GM18868 (cell line): ENCODE measurements around the gene SCML2.
A peak's percentile ranks its signal among the peaks of the same experiment; 100 is the strongest.
"Not testable (repeated sequence)": the region's sequence is repeated elsewhere in the genome, so short reads cannot be mapped to it uniquely, and the experiment has no call there.

Source experiments
- ATAC-seq: cut with Tn5 transposase; IDR thresholded peaks from one replicate; pipeline ENCODE4 v1.9.1; 2021; ENCODE audit warnings: mild to moderate bottlenecking, moderate library complexity; ENCODE audit not compliant: unreplicated experiment

SCML2 gene

DNA sequence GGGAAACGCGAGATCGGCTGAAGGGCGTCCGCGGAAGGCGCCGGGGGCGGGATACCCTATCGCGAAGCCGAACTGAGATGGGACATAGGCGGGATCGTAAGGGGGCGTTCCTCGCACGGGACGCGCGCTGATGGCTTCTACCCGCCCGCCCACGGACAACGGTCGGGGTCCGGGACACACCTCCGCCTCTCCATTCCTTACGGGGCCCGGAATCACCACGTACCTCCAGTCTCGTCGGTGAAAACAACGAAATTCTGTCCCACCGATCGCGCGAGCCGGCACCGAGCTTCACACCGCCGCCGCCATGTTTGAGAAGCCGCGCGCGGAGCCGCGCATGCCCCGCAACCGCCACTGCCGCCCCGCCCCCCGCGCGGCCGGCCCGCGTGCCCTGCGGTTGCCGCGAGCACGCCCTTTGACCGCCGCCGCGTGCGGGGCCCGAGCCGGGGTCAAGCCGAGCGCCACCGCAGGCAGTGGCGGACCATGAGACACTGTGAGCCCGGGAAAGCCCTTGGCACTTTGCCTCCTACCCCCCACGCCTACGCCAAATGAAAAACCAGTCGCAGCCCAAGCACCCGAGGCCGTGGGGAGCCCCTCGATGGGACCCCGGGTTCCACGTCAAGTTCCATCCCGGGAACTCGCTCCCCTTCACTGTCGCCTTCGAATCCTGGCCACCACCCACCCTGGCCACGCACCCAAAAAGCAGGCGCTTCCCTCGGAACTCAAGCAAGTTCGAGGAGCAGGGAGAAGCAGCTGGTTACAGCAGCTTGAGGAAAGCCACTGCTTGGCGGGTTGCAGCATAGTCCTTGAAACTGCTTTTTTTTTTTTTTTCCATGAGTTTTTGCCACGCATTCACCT is at the start of gene SCML2:
Gene SCML2, minus strand, starts transcription at position 320 of the 855 bp plus-strand sequence. CDS start 20,617 bp downstream, outside the sequence.
- ATAC-seq = peak; percentile 48

DNA sequence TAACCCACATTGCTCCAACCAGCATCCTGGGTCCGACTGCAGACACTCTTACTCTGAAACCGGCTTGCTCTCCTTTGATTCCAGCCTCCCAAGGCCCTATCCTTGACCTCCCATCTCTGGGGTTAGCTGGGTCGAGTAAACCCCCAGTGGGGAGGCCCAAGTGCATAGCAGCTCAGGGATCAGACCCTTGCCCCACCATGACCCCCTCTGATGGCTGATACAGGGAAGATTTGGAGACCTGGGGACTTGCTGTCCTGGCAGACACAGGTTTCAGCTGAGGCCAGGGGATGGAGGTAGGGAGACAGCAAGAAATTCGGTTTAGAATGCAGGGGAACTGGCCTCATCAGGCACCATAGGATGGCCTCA is 47.3 kb upstream of the SCML2 start:
- no peak for ATAC-seq

DNA sequence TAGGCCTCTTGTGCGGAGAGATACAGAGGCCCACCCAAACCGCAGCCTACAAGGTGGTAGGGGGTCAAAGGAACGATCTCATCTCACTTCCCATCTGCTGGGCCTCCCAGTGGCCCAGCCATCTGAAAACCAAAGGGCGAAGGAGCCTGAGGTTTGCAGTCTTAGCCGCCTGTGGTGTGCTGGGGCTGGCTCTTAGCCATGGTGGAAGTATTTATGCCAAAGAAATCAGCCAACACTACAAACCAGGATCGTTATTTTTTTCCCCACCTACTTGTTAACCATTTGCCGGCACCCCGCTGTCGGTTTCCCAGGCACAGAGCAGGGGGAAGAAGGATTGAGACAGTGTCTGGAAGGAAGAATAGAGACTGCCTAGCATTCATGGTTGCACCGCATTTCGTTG is 40.0 kb upstream of the SCML2 start:
- ATAC-seq = no peak

DNA sequence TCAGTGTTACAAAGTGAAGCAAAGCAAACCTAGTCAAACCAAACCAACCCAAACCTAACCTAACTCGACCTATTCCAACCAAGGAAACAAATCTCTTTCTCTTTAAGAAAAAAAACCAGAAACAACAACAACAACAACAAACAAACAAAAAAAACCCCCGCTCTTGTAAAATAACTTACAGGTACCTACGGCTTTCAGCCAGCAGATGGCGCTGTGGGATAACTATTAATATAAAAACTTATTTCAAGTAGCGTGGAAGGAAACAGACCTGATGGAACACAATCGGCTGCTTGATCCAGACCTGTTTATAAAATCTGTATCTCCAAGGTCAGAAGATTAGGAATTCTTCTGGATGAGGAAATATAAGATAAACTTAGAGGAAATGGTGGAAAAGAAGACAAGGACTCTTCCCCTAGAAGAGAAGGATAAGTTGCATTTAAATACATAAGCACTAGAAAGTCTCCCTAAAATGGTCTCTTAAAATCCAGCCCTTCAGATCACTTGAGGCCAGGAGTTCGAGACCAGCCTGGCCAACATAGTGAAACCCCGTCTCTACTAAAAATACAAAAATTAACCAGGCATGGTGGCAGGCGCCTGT is 36.6 kb upstream of the SCML2 start:
- ATAC-seq = no peak

DNA sequence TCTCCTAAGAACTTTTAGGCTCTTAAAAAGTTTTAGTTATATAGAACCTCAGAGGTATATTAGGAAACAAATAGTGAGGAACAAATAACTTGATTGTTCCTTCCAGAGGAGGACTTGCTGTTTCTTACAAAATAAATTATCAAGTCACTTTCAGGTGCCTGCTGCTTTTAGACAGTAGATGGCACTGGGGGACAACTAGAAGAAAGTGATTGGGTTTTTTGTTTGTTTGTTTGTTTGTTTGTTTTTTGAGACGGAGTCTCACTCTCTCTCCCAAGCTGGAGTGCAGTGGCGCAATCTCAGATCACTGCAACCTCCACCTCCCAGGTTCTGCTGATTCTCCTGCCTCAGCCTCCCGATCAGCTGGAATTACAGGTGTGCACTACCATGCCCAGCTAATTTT is 35.5 kb upstream of the SCML2 start:
- ATAC-seq = no peak

DNA sequence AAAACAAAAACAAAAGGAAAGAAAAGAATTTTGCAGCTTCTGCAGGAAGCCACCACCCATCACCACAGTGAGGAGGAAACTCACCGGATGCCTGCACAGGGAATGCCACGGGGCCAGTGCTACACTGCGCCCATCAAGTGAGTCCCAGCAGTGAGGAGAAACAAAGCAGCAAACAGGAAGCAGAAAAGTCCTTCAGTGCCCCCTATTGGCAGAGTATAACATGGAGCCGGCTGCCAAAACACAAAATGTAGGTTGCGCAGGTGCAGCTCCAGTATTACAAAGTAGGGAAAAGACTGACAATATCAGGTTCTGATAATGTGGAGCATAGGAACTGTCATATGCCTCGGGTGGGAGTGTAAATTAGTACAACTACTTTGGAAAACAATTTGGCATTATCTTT is 23.3 kb upstream of the SCML2 start:
- ATAC-seq = no peak

DNA sequence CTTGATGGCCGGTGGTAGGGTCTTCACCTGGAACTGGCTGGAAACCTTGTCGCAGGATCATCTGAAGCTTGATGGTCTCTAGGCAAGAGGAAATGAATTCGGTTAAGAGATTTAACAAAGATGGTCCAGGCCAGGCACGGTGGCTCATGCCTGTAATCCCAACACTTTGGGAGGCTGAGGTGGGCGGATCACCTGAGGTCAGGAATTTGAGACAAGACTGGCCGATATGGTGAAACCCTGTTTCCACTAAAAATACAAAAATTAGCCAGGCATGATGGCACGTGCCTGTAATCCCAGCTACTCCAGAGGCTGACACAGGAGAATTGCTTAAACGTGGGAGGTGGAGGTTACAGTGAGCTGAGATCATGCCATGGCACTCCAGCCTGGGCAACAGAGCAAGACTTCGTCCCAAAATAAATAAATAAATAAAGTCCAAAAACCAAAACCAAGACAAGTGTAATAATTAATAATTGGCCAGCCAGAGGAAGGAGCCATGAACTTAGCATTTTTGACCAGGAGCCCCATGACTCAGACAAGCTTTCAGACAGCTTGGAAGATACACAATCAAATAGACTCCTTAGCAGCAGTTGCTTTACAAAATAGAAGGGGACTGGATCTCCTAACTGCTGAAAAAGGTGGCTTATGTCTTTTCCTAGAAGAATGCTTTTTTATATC is 20.8 kb upstream of the SCML2 start:
- ATAC-seq = not testable (repeated sequence)

DNA sequence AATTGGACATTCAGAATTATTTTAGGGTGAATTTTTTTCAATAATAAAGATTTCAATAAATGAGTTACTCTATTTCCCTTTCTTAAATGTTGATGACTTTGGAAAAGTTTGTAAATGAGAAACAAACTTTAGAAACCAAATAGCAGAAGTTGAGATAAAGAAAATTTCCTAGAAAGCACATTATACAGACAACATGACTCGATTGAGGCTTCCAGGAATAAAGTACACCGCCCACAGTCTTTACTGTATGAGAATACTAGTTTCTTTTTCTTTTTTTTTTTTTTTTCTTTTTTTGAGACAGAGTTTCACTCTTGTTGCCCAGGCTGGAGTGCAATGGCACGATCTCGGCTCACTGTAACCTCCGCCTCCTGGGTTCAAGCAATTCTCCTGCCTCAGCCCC is 14.6 kb upstream of the SCML2 start:
- not testable (repeated sequence) for ATAC-seq

DNA sequence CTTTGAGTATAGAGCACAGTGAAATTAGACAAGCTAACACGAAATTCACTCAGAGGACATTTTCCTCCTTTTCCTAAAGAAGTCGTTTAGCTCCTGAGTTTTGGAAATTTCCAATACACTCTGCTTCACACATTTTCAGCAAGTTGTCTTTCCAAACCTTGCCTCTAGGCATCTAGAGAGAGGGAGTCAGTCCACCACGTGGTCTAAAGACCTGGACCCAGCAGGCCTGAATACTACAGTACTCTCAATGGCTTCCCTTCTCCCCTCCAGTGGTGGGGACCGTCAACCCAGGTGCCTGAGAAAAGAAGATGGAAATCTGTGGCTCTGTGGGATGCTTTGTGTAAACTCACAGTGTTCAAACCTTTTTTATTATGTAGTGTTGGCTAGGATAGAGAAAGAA is 13.9 kb upstream of the SCML2 start:
- ATAC-seq = no peak

DNA sequence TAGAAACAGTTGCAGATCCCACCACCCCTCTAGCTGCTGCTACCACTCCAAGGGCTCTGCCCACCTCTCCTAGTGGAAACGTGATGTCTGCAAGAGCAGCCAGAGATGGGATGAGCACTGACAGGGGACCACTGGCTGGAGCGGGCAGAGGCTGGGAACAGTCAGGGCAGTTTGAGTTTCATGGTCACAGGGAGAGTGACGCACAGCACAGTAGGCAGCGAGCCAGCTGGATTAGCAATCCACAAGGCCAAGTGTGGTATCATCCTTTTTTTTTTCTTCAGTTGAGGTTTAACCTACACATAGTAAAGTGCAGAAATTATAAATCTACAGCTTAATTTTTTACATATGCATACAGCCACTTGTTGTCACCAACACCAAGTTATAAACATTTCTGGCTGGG is 6.4 kb upstream of the SCML2 start:
- no peak for ATAC-seq

DNA sequence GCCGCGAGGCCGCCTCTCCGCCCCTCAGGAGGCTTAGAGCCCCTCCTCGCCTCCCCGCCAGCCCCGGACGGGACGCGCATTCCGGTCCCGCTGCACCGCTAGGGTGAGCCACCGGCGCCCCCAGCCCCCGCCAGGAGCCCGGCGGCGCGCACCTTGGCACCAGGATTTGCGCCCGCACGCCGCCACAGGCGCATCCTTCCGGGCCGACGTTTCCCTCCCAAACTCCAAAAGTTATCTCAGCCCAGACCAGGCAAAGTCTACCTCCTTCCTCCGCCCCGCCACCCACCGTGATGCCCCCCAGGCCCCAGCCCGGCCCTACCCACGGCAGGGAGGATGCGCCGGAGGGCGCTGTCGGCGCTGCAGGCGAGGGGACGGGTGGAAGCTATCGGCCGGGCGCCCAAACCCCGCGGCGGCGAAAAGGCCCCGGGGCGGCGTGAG is 538 bp downstream of the SCML2 start:
- ATAC-seq = peak; percentile 46

DNA sequence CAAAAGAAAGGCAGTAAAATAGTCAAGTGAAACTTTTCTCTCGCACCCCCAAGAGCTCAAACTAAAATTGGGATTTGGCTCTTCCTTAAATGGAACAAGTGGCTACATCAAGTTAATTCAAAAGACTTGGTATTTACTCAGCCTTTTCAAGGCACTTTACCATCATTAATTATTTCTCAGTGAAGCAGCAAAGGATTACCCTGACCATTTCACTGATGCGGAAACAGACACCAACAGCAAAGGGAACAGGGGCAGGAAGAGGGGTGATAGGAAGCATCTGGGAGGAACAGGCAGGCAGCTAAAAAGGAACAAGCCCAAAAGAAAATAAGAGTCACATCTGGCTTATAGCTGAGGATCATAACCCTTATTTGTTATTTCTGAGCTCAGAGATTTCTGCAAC is 2.7 kb downstream of the SCML2 start:
- no peak for ATAC-seq

DNA sequence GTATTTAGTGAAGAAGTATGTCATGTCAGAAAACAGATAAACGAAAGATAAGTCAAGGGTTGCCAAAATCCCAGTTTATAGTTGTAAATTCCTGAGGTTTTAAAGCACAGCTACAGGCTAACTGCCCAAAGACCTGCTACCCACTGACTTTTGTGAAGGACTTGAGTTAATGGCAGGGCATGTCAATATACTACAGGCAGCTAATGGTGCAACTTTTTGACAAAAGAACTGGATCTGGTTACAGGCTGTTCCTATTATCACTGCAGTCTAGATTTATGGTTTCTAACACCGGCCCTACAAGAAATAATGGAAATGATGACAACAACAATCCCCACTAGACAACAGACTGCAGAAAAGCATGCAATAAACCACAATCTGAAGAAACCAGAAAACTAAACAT is 6.4 kb downstream of the SCML2 start:
- ATAC-seq = no peak

DNA sequence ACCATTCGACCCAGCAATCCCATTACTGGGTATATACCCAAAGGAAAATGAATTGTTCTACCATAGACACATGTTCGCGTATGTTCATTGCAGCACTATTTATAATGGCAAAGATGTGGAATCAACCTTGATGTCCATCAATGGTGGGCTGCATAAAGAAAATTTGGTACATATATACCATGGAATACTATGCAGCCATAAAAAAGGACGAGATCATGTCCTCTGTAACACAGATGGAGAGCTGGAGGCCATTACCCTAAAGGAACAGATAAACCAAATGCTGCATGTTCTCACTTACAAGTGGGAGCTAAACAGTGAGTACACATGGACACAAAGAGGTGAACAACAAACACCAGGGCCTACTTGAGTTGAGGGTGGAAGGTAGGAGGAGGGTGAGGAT is 45.1 kb downstream of the SCML2 start:
- ATAC-seq = no peak

DNA sequence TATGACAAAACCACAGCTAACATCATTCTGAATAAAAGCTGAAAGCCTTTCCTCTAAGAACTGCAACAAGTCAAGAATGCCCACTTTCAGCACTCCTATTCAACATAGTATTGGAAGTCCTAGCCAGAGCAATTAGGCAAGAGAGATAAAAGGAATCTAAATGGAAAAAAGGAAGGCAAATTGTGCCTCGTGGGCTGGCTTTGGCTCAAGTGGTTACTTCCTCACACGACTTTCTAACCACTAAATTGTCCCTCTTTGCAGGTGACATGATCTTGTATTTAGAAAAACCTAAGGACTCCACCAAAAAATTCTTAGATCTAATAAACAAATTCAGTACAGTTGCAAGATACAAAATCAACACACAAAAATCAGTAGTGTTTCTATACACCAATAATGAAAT is 57.2 kb downstream of the SCML2 start:
- no peak for ATAC-seq

DNA sequence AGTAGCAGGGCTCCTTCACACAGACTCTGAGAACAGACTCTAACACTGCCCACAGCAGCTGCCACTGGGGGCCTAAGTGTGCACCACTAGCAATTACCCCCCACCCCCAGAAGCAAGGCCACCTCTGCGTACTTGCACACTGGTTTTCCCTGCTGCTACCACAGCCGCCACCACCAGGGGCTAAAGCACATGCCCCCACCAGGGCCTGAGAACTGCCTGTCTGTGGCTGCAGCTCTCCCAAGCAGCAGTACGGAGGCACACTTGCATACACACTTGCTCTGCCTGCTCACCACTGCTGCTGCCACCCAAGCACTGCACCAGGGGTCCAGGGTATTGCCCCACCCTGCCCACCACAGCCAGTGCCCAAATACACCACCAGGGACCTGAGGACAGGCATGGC is 59.6 kb downstream of the SCML2 start:
- ATAC-seq = no peak

DNA sequence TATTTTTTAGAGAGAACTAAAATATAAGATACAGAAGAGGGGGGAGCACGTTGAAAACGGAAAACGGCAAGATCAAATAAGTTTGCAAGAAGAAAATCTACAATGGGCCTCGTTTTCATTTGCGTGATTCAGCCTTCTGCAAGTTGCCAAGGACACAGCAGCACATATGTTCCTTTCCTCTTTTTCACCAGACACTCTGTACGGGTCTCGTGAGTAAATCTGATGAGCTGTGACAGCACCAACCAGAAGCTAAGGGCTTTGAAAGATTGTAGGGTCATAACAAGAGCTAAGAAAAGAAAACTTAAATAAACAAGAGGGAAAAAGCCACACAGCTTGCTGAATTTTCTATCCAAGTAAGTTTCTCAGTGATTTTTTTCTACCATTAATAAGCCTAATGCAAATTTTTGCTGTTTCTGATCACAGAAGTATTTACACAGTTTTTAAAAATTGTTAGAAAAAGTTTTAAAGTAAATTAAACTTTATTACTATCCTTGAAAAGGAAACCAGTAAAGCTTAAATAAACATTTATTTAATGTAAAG is 63.4 kb downstream of the SCML2 start:
- ATAC-seq = no peak

DNA sequence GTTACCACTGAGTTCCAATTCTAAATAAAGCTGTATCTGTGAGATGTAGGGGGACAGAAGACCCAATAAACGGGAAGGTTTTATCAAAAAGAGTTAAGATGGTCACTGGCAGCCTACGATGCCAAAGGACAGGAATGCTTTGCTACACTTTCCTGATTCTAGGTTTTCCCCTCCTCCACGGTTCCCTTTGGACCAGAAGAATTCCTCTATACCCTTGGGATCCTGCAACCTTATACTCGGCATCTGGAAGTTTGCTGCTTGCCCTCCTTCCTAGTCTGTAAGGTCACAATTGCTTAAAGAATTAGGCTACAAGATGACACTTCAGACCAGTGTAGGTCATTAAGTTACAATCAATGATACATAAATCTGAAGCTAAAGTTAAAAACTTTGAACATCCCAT is 64.3 kb downstream of the SCML2 start:
- no peak for ATAC-seq

DNA sequence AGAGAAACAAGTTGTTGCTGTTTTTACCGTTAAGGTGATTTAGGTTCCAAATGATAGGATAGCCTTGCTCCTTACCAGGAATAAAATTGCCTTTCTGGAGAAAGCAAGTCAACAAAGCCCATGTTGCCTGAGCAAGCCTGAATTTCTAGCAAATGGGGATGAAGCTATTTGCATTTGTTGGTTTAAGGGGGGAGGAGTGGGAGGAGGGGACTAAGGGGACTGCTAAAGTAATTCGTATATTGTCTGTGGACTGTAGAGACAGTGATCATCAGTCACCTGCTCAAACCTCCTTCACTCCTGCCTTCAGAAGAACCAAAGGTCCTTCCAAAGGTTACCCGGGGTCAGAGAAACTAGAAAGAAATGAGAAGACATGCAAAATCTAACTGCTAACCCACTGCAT is 65.8 kb downstream of the SCML2 start:
- no peak for ATAC-seq

DNA sequence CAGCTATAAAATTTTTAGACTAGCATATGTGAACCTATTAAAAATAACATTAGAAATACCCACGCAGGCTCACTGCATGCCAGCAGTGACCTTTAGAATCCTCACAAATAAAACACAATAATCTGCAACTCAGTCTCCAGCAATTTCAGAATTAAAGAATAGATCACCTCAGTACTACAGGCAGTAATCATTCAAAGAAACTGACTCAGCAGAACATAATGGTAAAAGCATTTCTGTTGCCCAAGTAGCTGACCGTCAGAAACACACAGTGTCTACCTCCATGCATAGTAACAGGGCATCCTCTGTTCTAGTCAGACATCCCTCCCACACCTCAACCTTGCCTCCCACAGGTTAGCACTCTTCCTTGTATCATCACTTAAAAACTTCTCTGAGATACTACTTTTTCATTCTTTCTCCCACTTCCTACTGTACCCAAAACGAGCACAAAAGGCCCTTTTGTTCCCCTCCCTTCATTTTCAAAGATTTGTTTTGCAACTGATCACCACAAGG is 68.1 kb downstream of the SCML2 start:
- ATAC-seq = no peak

DNA sequence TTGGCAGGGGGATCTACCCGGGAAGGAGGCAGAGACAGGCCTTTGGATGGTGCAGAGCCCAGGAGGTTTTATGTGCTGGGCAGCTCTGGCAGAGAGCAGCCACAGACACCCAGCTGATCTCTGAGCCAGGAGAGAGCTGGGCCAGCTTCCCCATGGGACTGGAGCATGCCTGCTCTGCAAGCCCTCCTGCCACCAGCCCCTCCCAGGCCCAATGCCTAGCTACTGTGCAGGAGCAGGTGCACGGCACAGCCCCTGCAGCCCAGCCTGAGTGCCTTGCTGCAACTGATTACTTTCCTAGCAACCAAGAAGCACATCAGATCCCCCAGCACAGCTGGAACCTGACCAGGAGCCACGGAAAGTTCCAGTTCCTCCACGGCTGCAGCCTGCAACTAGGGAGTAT is 76.0 kb downstream of the SCML2 start:
- ATAC-seq = no peak

DNA sequence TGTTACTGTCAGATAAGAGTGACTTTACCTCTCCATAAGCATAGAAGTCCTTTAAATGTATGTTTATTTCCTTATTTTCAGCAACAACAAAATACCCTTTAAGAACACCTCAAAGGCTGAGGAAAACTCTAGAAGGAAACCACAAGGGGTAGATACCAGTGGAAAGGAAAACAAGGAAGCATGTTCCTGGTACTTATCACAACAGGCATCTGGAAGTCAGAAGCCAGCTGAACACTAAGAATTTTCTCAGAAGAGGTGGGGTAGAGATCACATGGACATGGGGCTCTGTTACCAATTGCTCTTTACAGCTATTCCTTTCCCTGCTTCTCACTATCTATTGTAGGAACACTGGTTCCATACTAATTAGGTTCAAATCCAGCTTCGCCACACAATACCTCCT is 82.3 kb downstream of the SCML2 start:
- ATAC-seq = no peak
